H1 (cell line): ENCODE data around the gene FAM228B. TPM values are rescaled to one million over a fixed set of nuclear protein-coding genes. Genes with fewer than 3 reads are reported as not detected.

ENCODE experiments used
- CHD1 ChIP-seq: IDR thresholded peaks from 2 replicates; pipeline ENCODE4 v1.6.1; 2012; ENCODE audit warnings: low read depth, low read length, improper control_type of control experiment
- JUN ChIP-seq: IDR thresholded peaks from 2 replicates; pipeline ENCODE4 v1.6.1; 2011; ENCODE audit warnings: low read depth, mild to moderate bottlenecking, improper control_type of control experiment, low read length
- RXRA ChIP-seq: IDR thresholded peaks from 2 replicates; pipeline ENCODE4 v1.6.1; 2011; ENCODE audit warnings: low read depth, mild to moderate bottlenecking, low read length, moderate library complexity; ENCODE audit not compliant: insufficient read depth
- polyA plus RNA-seq, 7 experiments: library from polyadenylated mRNA; depleted of rRNA in 3 of 7; stranded (reverse) in 5 of 7; unstranded in 2 of 7; fragments of >200 nt in 5 of 7; fragments of 200-250 nt in 2 of 7; gene quantifications; 1 replicate in 5 of 7; 2 replicates in 1 of 7; 4 replicates in 1 of 7; pipeline versions ENCODE4 v1.2.1 to v1.2.3, GENCODE V29; 2011 to 2013; ENCODE audit warnings: missing spikeins in 2 of 7, mixed read lengths in 2 of 7
- total RNA-seq: library from RNA; stranded (reverse); fragmentation: NEBNext Ultra II Directional; extraction: Animal tissue kit (Norgen Biotek cat#: 25700); gene quantifications from 2 replicates; pipeline ENCODE4 v1.2.1, GENCODE V29; 2021
- TF ChIP-seq, protein P1 (sequence below): fragments of 300-600 bp; sonication (generic); IDR thresholded peaks from 2 replicates; pipeline ENCODE4 v1.7.1; 2012; ENCODE audit warnings: low read length, moderate library complexity, mild to moderate bottlenecking, inconsistent platforms; ENCODE audit not compliant: insufficient replicate concordance

FAM228B gene
- total and polyA plus RNA-seq, 2 of the 8 experiments (the other 6 are each of a cell fraction or from before 2014, with no cell fraction given), result 1.4 to 3.2 TPM

DNA sequence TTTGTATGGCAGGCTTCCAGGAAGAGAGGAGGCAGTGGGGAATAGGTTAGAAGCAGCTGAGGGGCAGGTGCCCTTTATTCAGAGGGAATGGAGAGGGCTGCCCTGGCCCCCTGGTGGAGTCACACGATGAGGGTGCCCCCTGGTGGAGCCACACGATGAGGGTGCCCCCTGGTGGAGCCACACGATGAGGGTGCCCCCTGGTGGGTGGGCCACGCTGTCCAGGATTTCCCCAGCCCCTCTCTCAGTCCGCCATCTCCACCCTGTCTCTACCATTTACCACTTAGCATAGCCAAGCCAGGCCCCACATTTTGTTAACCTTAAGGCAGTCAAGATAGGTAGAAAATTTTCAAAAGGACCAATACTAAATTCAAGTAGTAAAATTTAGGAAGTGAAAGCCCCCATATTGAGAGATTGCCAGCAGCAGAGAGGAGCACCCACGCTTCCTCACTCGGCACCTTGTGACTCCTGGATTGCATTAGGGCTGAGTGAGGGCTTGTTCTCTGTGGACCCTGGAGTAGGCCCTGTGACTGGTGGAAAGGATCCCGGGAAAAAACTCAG, 41.2 kb downstream of the FAM228B start (continued):
- TF ChIP-seq, protein P1, sequence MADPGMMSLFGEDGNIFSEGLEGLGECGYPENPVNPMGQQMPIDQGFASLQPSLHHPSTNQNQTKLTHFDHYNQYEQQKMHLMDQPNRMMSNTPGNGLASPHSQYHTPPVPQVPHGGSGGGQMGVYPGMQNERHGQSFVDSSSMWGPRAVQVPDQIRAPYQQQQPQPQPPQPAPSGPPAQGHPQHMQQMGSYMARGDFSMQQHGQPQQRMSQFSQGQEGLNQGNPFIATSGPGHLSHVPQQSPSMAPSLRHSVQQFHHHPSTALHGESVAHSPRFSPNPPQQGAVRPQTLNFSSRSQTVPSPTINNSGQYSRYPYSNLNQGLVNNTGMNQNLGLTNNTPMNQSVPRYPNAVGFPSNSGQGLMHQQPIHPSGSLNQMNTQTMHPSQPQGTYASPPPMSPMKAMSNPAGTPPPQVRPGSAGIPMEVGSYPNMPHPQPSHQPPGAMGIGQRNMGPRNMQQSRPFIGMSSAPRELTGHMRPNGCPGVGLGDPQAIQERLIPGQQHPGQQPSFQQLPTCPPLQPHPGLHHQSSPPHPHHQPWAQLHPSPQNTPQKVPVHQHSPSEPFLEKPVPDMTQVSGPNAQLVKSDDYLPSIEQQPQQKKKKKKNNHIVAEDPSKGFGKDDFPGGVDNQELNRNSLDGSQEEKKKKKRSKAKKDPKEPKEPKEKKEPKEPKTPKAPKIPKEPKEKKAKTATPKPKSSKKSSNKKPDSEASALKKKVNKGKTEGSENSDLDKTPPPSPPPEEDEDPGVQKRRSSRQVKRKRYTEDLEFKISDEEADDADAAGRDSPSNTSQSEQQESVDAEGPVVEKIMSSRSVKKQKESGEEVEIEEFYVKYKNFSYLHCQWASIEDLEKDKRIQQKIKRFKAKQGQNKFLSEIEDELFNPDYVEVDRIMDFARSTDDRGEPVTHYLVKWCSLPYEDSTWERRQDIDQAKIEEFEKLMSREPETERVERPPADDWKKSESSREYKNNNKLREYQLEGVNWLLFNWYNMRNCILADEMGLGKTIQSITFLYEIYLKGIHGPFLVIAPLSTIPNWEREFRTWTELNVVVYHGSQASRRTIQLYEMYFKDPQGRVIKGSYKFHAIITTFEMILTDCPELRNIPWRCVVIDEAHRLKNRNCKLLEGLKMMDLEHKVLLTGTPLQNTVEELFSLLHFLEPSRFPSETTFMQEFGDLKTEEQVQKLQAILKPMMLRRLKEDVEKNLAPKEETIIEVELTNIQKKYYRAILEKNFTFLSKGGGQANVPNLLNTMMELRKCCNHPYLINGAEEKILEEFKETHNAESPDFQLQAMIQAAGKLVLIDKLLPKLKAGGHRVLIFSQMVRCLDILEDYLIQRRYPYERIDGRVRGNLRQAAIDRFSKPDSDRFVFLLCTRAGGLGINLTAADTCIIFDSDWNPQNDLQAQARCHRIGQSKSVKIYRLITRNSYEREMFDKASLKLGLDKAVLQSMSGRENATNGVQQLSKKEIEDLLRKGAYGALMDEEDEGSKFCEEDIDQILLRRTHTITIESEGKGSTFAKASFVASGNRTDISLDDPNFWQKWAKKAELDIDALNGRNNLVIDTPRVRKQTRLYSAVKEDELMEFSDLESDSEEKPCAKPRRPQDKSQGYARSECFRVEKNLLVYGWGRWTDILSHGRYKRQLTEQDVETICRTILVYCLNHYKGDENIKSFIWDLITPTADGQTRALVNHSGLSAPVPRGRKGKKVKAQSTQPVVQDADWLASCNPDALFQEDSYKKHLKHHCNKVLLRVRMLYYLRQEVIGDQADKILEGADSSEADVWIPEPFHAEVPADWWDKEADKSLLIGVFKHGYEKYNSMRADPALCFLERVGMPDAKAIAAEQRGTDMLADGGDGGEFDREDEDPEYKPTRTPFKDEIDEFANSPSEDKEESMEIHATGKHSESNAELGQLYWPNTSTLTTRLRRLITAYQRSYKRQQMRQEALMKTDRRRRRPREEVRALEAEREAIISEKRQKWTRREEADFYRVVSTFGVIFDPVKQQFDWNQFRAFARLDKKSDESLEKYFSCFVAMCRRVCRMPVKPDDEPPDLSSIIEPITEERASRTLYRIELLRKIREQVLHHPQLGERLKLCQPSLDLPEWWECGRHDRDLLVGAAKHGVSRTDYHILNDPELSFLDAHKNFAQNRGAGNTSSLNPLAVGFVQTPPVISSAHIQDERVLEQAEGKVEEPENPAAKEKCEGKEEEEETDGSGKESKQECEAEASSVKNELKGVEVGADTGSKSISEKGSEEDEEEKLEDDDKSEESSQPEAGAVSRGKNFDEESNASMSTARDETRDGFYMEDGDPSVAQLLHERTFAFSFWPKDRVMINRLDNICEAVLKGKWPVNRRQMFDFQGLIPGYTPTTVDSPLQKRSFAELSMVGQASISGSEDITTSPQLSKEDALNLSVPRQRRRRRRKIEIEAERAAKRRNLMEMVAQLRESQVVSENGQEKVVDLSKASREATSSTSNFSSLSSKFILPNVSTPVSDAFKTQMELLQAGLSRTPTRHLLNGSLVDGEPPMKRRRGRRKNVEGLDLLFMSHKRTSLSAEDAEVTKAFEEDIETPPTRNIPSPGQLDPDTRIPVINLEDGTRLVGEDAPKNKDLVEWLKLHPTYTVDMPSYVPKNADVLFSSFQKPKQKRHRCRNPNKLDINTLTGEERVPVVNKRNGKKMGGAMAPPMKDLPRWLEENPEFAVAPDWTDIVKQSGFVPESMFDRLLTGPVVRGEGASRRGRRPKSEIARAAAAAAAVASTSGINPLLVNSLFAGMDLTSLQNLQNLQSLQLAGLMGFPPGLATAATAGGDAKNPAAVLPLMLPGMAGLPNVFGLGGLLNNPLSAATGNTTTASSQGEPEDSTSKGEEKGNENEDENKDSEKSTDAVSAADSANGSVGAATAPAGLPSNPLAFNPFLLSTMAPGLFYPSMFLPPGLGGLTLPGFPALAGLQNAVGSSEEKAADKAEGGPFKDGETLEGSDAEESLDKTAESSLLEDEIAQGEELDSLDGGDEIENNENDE, result no peak
- no peak for TF ChIP-seq RXRA
- TF ChIP-seq JUN, result no peak
- no peak for TF ChIP-seq CHD1
